Hepatocyte (in vitro differentiated cells): Measurements from ENCODE around the gene WASL.

ENCODE experiments used
- EZH2 ChIP-seq: fragments of 200-600 bp; sonication (generic); IDR thresholded peaks from 2 replicates; pipeline ENCODE4 v1.6.1; 2016; ENCODE audit warnings: antibody characterized with exemption, mild to moderate bottlenecking, borderline replicate concordance
- EZH2phosphoT487 ChIP-seq: fragments of 200-600 bp; sonication (generic); IDR thresholded peaks from one replicate; pipeline ENCODE4 v1.6.1; 2018; ENCODE audit warnings: antibody characterized with exemption, mild to moderate bottlenecking, low read depth, moderate library complexity; ENCODE audit not compliant: unreplicated experiment, severe bottlenecking
- TF ChIP-seq, protein P1 (sequence below): fragments of 200-600 bp; sonication (generic); IDR thresholded peaks from 2 replicates; pipeline ENCODE4 v1.5.1; 2016; ENCODE audit warnings: antibody characterized with exemption, mild to moderate bottlenecking; ENCODE audit not compliant: poor library complexity

DNA sequence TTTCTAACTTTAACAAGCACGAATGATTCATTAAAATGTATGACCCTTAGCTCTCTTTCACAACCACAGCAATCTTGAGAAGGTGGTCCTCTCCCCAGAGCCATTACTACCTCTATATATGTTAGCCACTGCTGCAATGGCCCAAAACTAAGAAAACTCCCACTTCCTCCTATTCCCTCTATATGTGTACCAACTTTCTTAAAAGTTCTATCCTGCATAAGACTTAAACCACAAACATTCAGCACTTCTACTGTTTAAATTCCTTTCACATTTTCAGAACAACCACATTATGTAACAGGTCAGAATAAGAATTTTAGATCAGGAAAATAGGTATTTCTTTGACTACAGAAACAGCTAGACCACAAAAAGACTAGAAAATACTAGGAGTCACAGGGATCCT is 36.2 kb downstream of the WASL start:
- no peak for TF ChIP-seq EZH2
- TF ChIP-seq, protein P1, sequence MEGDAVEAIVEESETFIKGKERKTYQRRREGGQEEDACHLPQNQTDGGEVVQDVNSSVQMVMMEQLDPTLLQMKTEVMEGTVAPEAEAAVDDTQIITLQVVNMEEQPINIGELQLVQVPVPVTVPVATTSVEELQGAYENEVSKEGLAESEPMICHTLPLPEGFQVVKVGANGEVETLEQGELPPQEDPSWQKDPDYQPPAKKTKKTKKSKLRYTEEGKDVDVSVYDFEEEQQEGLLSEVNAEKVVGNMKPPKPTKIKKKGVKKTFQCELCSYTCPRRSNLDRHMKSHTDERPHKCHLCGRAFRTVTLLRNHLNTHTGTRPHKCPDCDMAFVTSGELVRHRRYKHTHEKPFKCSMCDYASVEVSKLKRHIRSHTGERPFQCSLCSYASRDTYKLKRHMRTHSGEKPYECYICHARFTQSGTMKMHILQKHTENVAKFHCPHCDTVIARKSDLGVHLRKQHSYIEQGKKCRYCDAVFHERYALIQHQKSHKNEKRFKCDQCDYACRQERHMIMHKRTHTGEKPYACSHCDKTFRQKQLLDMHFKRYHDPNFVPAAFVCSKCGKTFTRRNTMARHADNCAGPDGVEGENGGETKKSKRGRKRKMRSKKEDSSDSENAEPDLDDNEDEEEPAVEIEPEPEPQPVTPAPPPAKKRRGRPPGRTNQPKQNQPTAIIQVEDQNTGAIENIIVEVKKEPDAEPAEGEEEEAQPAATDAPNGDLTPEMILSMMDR: no peak
- no peak for TF ChIP-seq EZH2phosphoT487
